GM12872 (cell line): ENCODE measurements around the gene TAS2R39.
A peak's percentile ranks its signal among the peaks of the same experiment; 100 is the strongest.

Experiments used
- CTCF ChIP-seq: IDR thresholded peaks from 3 replicates; pipeline ENCODE4 v1.5.1; 2011; ENCODE audit warnings: low read depth, mild to moderate bottlenecking, low read length, moderate library complexity; ENCODE audit not compliant: insufficient read depth

Gene TAS2R39

GRCh38 chr7:143203386-143203785 is 20.2 kb downstream of the TAS2R39 start:
- TF ChIP-seq CTCF, result no peak

DNA sequence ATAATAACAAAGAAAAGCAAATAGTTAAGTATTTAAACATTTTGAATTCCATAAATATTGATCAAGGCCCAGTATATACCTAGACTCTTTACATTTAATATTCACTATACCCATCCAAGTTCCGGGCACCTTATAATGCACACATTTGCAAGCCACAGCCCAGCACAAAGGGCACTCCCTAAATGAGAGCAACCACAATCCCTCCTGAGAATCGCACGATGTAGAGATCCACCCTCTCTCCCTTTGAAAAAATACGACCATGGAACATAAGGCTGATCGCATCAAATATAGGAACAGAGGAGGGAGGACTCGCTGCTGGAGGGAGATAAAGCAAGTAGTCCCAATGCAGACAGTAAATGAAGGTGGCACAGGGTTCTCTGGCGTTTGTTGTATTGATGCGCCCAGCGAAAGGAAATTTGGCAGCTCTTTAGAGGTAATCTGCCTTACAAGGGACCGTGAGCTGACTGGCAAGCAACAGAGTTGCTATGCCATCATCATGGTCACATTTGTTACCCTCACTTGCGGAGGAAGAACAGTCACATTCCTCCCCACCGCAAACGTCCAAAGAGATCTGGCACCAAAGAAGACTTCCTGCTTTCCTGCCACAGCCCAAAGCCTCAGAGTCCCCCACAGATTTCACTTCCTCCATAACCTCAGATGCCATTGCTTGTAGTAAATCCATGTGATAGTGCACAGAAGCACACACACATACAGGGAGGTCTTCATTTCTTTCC is 22.5 kb downstream of the TAS2R39 start:
- TF ChIP-seq CTCF, result no peak

- no peak for TF ChIP-seq CTCF
These were observed 27.3 kb downstream of the TAS2R39 start for GRCh38 chr7:143210541-143210940.

DNA sequence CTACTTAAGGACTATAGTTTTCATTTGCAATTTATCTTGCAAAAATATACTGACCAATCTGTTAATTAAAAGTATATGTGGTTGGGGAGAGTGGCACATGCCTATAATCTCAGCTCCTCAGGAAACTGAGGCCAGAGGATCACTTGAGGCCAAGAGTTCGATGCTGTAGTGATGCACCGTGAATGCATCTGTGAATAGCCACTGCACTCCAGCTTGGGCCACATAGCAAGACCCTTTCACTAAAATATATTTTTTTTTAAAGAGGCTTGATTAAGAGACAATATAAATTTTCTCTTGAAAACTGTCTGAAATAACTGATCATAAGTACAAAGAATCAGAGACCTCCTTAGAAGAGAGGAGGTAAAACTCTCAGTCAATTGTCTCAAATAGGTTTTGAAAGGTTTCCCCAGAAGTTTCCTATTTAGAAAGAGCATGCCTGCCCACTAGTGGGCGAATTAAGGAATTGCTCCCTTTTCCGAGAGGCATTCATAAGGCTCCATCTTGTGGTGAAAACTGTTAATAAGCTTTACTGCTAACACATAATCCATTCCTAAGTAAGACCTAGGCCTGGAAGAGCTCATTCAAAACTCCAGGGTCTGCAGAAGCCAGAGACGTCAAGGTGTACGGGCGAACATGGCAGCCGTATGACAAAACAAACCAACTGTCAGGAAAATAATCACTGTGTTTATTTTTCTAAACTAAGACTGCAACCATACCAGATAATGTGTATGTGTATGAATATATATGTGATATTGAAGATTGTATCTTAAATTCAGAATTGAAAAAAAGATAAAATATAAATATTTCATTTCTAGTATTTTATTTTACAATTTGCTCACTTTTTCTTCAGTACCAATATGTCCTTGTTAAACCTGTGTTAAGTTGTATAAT is 31.8 kb downstream of the TAS2R39 start:
- TF ChIP-seq CTCF, result peak; percentile 99

DNA sequence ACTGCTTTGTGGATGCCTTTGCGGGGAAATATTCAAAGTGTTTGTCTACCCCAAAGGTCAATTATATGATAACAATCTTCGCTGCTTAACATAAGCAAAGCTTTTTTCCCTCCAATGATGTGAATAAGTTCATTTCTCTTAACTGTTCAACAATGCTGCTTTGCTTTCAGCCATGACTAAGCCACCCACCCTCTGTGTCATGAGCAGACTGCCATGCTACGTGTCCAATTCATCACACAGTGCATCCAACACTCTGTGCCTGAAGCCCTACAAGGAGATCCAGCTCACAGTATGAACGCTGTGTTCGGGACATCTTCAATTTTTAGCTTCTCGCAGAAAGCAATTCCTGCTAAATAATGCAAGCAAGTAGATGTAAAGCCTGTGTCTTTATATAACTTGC is 32.9 kb downstream of the TAS2R39 start:
- no peak for TF ChIP-seq CTCF

DNA sequence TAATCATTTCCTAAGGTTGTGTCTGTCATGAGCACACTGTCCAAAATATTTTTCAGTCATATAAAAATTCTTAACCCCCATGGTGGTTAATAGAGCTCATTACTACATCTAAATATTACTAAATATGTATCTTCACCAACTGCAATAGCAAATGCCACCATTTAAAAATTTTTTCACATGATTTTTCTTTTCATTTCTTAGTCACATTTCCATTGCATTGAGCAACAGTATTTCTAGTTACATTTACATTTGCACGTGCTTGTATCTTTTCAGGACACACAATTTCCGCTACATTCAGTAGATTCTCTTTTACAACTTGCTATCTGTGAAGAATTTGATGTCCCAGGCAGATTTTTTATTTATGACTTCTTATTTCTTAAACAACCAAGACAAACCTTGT is 33.5 kb downstream of the TAS2R39 start:
- TF ChIP-seq CTCF, result no peak

- TF ChIP-seq CTCF, result no peak
These were observed 34.6 kb downstream of the TAS2R39 start for GRCh38 chr7:143217806-143218205.
